K562 treated with DMSO at 1 percent for 12 hours (cell line): ENCODE measurements around the gene SCARB1. TPM values are rescaled to one million over a fixed set of nuclear protein-coding genes. Genes with fewer than 3 reads are reported as not detected.

Experiments
- total RNA-seq: library from RNA; unstranded; fragments of 300-600 nt; gene quantifications from 2 replicates; pipeline ENCODE4 v1.2.3, GENCODE V29; 2022; ENCODE audit not compliant: insufficient read depth

The SCARB1 gene, protein sequence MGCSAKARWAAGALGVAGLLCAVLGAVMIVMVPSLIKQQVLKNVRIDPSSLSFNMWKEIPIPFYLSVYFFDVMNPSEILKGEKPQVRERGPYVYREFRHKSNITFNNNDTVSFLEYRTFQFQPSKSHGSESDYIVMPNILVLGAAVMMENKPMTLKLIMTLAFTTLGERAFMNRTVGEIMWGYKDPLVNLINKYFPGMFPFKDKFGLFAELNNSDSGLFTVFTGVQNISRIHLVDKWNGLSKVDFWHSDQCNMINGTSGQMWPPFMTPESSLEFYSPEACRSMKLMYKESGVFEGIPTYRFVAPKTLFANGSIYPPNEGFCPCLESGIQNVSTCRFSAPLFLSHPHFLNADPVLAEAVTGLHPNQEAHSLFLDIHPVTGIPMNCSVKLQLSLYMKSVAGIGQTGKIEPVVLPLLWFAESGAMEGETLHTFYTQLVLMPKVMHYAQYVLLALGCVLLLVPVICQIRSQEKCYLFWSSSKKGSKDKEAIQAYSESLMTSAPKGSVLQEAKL
- 45.0 and 63.4 TPM in 2 replicates for total RNA-seq

DNA sequence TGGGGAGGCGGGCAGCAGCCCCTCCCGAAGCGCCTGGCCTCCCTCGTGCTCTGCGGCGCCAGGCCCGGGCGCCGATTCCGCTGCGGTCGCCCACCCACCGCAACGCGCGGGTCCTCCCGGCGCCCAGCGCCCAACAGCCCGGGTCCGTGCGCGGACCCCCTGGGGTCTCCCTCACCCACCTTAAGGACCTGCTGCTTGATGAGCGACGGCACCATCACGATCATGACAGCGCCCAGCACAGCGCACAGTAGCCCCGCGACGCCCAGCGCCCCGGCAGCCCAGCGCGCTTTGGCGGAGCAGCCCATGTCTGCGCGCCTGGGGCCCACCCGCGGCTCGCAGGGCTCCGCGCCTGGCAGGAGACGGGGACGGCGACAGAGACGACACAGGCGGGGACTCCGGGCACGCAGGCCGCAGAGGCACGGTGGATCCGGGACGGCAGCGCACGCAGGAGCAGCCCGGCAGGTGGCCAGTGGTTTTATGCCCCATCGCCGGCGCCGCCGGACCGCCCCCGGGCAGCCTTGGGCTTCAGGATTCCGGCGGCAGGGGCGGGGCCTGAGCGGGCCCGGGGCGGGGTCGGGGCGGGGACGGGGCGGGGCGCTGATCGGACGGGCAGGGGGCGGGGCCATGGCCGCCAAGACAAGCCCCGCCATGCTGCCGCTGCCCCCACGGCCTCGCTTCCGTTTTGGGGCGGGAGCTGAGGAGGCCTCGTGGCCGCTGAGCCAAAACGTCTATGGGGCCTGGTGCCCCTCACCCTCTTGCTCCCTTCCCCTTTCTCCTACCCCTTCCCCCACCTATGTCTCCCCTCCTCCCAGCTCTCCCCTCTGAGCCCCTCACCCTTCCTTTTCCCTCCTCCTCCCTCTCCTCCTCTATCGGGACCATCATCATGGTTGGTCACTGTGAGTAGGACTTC is at the start of gene SCARB1:
Gene SCARB1, minus strand, starts transcription at position 449 of the 910 bp plus-strand sequence. Its CDS starts 144 bp downstream, at position 305.

Other genes starting within 250 kb of the SCARB1 start
- 1,030 and 1,038 TPM in 2 replicates for gene UBC, start 50.8 kb upstream of the SCARB1 start, total RNA-seq
- gene DHX37, start 125.3 kb upstream of the SCARB1 start, total RNA-seq, result 8.3 and 10.6 TPM in 2 replicates
- 5.5 and 11.9 TPM in 2 replicates for gene BRI3BP, start 129.8 kb upstream of the SCARB1 start, total RNA-seq
- gene AACS, start 201.6 kb upstream of the SCARB1 start, total RNA-seq, result 12.5 and 22.6 TPM in 2 replicates